Measurements from ENCODE around the gene CDC7. TPM values are rescaled to one million over a fixed set of nuclear protein-coding genes. Genes with fewer than 3 reads are reported as not detected.

CDC7 gene
- polyA plus RNA-seq, 1 of the 3 experiments (the other 2 are of a cell fraction): 2.6 TPM

DNA sequence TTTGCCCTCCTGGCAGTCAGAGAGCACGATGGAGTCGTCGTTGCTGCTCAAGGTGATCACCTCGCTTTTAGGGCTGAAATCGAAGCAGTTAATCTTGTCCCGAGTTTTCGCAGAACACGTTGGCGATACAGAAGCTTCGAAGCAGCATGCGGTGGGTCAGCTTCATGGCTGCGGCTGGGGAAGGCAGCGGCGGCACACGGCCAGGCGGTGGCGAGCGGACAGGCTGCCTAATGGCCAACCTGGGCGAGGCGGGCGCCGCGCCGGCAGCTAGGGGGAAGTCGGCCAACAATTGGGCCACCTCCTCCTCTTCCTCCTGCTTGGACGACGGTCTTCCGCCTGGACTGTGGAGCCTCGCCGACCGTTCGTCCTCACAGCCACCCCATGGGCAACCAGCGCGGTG lies 34.8 kb downstream of the CDC7 start:
- H3F3A ChIP-seq (replicated peaks; ENCODE audit: insufficient read depth): no peaks in the 10 kb centered on the region
- ChIA-PET POLR2A (no interaction called here), CTCF (interaction anchor here (0.9 kb wide), 1 partner anchor 11 kb away, joined by 3 read pairs; no protein-coding TSS in a partner anchor)
- 87% methylated on average over 22 of the region's 34 CpGs for WGBS (ENCODE audit: low lambda C conversion rate)
- no peaks in the 10 kb centered on the region for H3K9me2 ChIP-seq
- no peaks in the 10 kb centered on the region for H3K9me3 ChIP-seq
- no peak for DNase-seq
- no peaks in the 10 kb centered on the region for H3K36me3 ChIP-seq (replicated peaks in 1 of 2; ENCODE audit: control insufficient read depth in 1 of 2, insufficient read depth in 2 of 2, low read length in 1 of 2)
- H2AFZ ChIP-seq (ENCODE audit: low read depth): no peak overlapping the region
- H3K27me3 ChIP-seq (ENCODE audit: insufficient read depth): peaks cover 19% of the 10 kb centered on the region; the same call in 1 of the 2 replicates
- no peak for TF ChIP-seq CHD2 (IDR thresholded peaks at IDR 0.05; ENCODE audit: low read length, partially characterized antibody)
- TF ChIP-seq USF2 (IDR thresholded peaks at IDR 0.05; ENCODE audit: borderline replicate concordance, low read depth, low read length): no peak
- TF ChIP-seq MAX (IDR thresholded peaks at IDR 0.05; ENCODE audit: low read depth): no peak
- TF ChIP-seq YY1 (IDR thresholded peaks at IDR 0.05; ENCODE audit: low read depth): no peak
- no peak for TF ChIP-seq SIN3A (IDR thresholded peaks at IDR 0.05; ENCODE audit: borderline replicate concordance, low read depth, low read length)
- TF ChIP-seq FOSL2 (IDR thresholded peaks at IDR 0.05; ENCODE audit: borderline replicate concordance, low read depth): no peak
- no peak for TF ChIP-seq RFX5 (IDR thresholded peaks at IDR 0.05; ENCODE audit: low read length)
- no peaks in the 10 kb centered on the region for H4K20me1 ChIP-seq (ENCODE audit: insufficient read depth)
- no peak overlapping the region for H3K27ac ChIP-seq (ENCODE audit: low read depth in 2 of 2, low read length in 1 of 2)
- H3K79me2 ChIP-seq (ENCODE audit: insufficient read depth): no peaks in the 10 kb centered on the region
- no peak overlapping the region for H3K4me2 ChIP-seq
- H3K4me3 ChIP-seq (ENCODE audit: low read depth in 2 of 2, low read length in 1 of 2): no peak overlapping the region
- H3K4me1 ChIP-seq (ENCODE audit: control insufficient read depth in 1 of 2, insufficient read depth in 2 of 2, low read depth in 1 of 2, low read length in 1 of 2): no peaks in the 10 kb centered on the region
- H3K9ac ChIP-seq: no peak overlapping the region

GRCh38 chr1:91537281-91537986 lies 36.8 kb downstream of the CDC7 start:
- Histone ChIP-seq H3K27me3 (ENCODE audit: insufficient read depth) (peaks cover 29% of the 10 kb centered on the region; the same call in 1 of the 2 replicates), H3K36me3 (replicated peaks in 1 of 2; ENCODE audit: control insufficient read depth in 1 of 2, insufficient read depth in 2 of 2, low read length in 1 of 2) (no peaks in the 10 kb centered on the region), H3F3A (replicated peaks; ENCODE audit: insufficient read depth) (no peaks in the 10 kb centered on the region), H3K79me2 (ENCODE audit: insufficient read depth) (no peaks in the 10 kb centered on the region), H3K4me1 (ENCODE audit: control insufficient read depth in 1 of 2, insufficient read depth in 2 of 2, low read depth in 1 of 2, low read length in 1 of 2) (no peaks in the 10 kb centered on the region), H3K4me3 (ENCODE audit: low read depth in 2 of 2, low read length in 1 of 2) (no peak overlapping the region), H3K9me3 (no peaks in the 10 kb centered on the region), H3K4me2 (no peak overlapping the region), H4K20me1 (ENCODE audit: insufficient read depth) (no peaks in the 10 kb centered on the region), H3K9me2 (no peaks in the 10 kb centered on the region), H3K27ac (ENCODE audit: low read depth in 2 of 2, low read length in 1 of 2) (no peak overlapping the region), H3K9ac (no peak overlapping the region), H2AFZ (ENCODE audit: low read depth) (no peak overlapping the region)
- TF ChIP-seq RAD21 (IDR thresholded peaks at IDR 0.05; ENCODE audit: low read length) (no peak), RCOR1 (IDR thresholded peaks at IDR 0.05; ENCODE audit: low read length) (no peak), ELF1 (IDR thresholded peaks at IDR 0.05) (no peak), GATA2 (CRISPR knock-in tag; IDR thresholded peaks at IDR 0.05) (no peak), POLR2AphosphoS5 (IDR thresholded peaks at IDR 0.05; ENCODE audit: low read depth, low read length) (no peak), JUND (IDR thresholded peaks at IDR 0.05) (no peak), PBX3 (IDR thresholded peaks at IDR 0.05) (no peak), YY1 (IDR thresholded peaks at IDR 0.05; ENCODE audit: low read depth) (no peak), GABPA (IDR thresholded peaks at IDR 0.05; ENCODE audit: low read depth) (no peak), TCF12 (IDR thresholded peaks at IDR 0.05) (no peak), EZH2phosphoT487 (IDR thresholded peaks at IDR 0.05; ENCODE audit: borderline replicate concordance, low read depth) (no peak)
- TF ChIP-seq, protein P1, sequence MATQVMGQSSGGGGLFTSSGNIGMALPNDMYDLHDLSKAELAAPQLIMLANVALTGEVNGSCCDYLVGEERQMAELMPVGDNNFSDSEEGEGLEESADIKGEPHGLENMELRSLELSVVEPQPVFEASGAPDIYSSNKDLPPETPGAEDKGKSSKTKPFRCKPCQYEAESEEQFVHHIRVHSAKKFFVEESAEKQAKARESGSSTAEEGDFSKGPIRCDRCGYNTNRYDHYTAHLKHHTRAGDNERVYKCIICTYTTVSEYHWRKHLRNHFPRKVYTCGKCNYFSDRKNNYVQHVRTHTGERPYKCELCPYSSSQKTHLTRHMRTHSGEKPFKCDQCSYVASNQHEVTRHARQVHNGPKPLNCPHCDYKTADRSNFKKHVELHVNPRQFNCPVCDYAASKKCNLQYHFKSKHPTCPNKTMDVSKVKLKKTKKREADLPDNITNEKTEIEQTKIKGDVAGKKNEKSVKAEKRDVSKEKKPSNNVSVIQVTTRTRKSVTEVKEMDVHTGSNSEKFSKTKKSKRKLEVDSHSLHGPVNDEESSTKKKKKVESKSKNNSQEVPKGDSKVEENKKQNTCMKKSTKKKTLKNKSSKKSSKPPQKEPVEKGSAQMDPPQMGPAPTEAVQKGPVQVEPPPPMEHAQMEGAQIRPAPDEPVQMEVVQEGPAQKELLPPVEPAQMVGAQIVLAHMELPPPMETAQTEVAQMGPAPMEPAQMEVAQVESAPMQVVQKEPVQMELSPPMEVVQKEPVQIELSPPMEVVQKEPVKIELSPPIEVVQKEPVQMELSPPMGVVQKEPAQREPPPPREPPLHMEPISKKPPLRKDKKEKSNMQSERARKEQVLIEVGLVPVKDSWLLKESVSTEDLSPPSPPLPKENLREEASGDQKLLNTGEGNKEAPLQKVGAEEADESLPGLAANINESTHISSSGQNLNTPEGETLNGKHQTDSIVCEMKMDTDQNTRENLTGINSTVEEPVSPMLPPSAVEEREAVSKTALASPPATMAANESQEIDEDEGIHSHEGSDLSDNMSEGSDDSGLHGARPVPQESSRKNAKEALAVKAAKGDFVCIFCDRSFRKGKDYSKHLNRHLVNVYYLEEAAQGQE (IDR thresholded peaks at IDR 0.05; ENCODE audit: low read depth, low read length): no peak
- TF ChIP-seq, protein P2, sequence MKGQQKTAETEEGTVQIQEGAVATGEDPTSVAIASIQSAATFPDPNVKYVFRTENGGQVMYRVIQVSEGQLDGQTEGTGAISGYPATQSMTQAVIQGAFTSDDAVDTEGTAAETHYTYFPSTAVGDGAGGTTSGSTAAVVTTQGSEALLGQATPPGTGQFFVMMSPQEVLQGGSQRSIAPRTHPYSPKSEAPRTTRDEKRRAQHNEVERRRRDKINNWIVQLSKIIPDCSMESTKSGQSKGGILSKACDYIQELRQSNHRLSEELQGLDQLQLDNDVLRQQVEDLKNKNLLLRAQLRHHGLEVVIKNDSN (IDR thresholded peaks at IDR 0.05; ENCODE audit: borderline replicate concordance, low read depth): no peak
- CTCF ChIA-PET: interaction anchor here (1.6 kb wide), 1 partner anchor 391 kb away, joined by 3 read pairs; no protein-coding TSS in a partner anchor
- POLR2A ChIA-PET: no interaction called here
- DNase-seq: no peak

All from SK-N-SH (cell line).